ENCODE data around the gene MUC4.
"Not testable (repeated sequence)": the region's sequence is repeated elsewhere in the genome, so short reads cannot be mapped to it uniquely, and the experiment has no call there.

MUC4 gene

GRCh38 chr3:195738274-195739044 is 73.3 kb downstream of the MUC4 start:
- no peak for DNase-seq (ENCODE audit: low read depth, low spot score)

GRCh38 chr3:195737782-195738181 is 73.9 kb downstream of the MUC4 start:
- DNase-seq (ENCODE audit: low read depth, low spot score): not testable (repeated sequence)

- DNase-seq (ENCODE audit: low read depth, low spot score): no peak
These were observed 74.8 kb downstream of the MUC4 start for GRCh38 chr3:195736866-195737490.

- DNase-seq (ENCODE audit: low read depth, low spot score): no peak
These were observed 76.6 kb downstream of the MUC4 start for GRCh38 chr3:195735036-195735695.

GRCh38 chr3:195732940-195733339 is 78.8 kb downstream of the MUC4 start:
- no peak for DNase-seq (ENCODE audit: low read depth, low spot score)

- DNase-seq (ENCODE audit: low read depth, low spot score): no peak
These were observed 80.3 kb downstream of the MUC4 start for GRCh38 chr3:195731356-195731905.

- no peak for DNase-seq (ENCODE audit: low read depth, low spot score)
These were observed 82.1 kb downstream of the MUC4 start for GRCh38 chr3:195729476-195730251.

- DNase-seq (ENCODE audit: low read depth, low spot score): not testable (repeated sequence)
These were observed 82.9 kb downstream of the MUC4 start for GRCh38 chr3:195728789-195729188.

- DNase-seq (ENCODE audit: low read depth, low spot score): no peak
These were observed 84.0 kb downstream of the MUC4 start for GRCh38 chr3:195727606-195728195.

- DNase-seq (ENCODE audit: low read depth, low spot score): not testable (repeated sequence)
These were observed 85.6 kb downstream of the MUC4 start for GRCh38 chr3:195725916-195726740.

GRCh38 chr3:195724363-195724762 is 87.4 kb downstream of the MUC4 start:
- not testable (repeated sequence) for DNase-seq (ENCODE audit: low read depth, low spot score)

- DNase-seq (ENCODE audit: low read depth, low spot score): not testable (repeated sequence)
These were observed 88.8 kb downstream of the MUC4 start for GRCh38 chr3:195722996-195723345.

GRCh38 chr3:195722139-195722995 is 89.4 kb downstream of the MUC4 start:
- not testable (repeated sequence) for DNase-seq (ENCODE audit: low read depth, low spot score)

- DNase-seq (ENCODE audit: low read depth, low spot score): not testable (repeated sequence)
These were observed 90.8 kb downstream of the MUC4 start, which contains the start of gene MUC20 for GRCh38 chr3:195720831-195721506. TSS of gene MUC20 (plus strand) at chr3:195720978. CDS start at chr3:195721008, 30 bp downstream.

GRCh38 chr3:195719514-195720254 is 92.0 kb downstream of the MUC4 start:
- not testable (repeated sequence) for DNase-seq (ENCODE audit: low read depth, low spot score)

GRCh38 chr3:195718477-195718984 is 93.2 kb downstream of the MUC4 start:
- no peak for DNase-seq (ENCODE audit: low read depth, low spot score)

GRCh38 chr3:195717852-195718476 is 93.8 kb downstream of the MUC4 start:
- no peak for DNase-seq (ENCODE audit: low read depth, low spot score)

Data from iPS DF 19.7 (cell line).